NOMO-1 treated with DMSO at 0.1 percent for 48 hours (cell line): ENCODE measurements around the gene PTRH2.
A peak's percentile ranks its signal among the peaks of the same experiment; 100 is the strongest.

ENCODE experiments used
- DNase-seq: peaks from one replicate; lab custom pipeline; 2025; ENCODE audit not compliant: unreplicated experiment; lab: John Stamatoyannopoulos, UW

PTRH2 gene

DNA sequence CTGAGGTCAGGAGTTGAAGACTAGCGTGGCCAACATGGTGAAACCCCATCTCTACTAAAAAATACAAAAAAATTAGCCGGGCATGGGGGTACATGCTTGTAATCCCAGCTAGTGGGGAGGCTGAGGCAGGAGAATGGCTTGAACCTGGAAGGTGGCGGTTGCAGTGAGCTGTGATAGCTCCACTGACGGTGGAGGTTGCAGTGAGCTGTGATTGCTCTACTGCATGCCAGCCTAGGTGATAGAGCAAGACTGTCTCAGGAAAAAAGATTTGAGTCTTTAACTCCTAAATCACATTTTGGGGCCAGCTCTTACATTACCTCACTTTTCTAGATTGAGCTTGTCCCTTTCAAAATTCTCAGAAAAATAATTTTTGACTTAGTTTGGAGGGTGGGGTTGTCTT lies 15.4 kb upstream of the PTRH2 start:
- DNase-seq = no peak

DNA sequence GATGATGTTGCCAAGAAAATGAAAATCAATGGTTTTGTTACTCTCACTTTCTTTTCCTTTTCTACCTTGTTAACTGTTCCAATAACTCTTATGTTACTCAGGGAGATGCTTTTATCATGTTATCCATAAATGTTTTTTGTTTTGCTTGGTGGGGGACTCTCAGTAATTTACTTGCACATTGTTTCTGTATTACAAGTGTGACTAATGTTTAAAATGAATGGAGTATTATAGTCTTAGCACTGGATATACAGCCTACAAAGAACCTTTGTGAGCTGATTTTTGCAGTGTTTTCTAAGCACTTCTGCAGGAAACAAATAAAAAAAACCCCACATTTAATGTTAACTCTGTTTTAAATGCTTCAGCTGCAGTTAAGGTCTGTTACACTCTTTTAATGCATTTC lies 12.3 kb upstream of the PTRH2 start:
- no peak for DNase-seq

- DNase-seq = no peak
Observed at GRCh38 chr17:59716427-59716826, 9.2 kb upstream of the PTRH2 start.

DNA sequence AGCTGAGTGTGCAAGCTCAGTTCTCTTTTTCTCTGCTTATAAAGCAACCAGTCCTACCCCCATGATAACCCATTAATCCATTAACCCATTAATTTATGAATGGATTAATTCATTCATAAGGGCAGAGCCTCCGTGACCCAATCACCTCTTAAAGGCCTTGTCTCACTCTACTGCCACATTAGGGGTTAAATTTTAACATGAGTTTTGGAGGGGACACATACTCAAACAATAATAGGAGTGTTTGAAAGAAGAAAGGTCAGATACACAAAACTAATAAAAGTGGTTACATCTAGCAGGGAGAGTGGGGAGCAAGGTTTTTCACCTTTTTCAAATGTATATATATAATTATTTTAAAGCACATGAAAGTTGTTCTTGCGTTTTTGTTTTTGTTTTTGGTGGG lies 7.0 kb upstream of the PTRH2 start:
- DNase-seq = no peak

DNA sequence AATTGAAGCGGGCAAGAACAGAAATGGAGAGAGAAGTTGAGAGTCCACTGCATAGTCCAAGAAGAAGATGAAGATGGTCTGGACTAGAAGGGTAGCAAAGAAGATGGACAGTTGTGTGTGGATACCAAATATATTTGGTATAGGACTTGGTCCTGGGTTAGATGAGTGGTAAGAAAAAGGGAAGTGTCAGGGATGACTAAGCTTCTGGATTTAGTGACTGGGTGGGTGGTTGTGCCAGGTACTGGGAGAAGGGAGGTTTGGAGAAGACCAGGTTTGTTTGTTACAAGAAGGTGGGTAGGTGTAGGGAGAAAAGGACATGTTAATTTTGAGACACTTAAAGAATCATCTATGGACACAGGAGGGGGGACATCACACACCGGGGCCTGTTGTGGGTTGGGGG lies 5.6 kb upstream of the PTRH2 start:
- peak; percentile 40 for DNase-seq

GRCh38 chr17:59711936-59712335 lies 4.7 kb upstream of the PTRH2 start:
- DNase-seq = no peak

- no peak for DNase-seq
Observed at GRCh38 chr17:59707971-59708430, 771 bp upstream of the PTRH2 start.

DNA sequence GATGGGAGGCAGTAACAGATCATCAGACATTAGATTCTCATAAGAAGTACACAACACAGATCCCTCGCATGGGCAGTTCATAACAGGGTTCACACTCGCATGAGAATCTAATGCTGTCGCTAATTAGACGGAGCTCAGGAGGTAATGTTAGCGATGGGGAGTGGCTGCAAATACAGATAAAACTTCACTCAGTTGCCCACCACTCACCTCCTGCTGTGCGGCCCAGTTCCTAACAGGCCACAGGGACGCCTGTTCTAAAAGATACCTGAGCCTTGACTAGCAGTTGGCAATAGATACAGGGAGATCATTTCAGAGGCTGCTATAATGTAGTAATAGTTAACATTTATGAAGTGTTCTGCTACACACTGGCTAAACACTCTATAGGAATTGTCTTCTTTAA lies 4.9 kb downstream of the PTRH2 start:
- DNase-seq = no peak

- DNase-seq = no peak
Observed at GRCh38 chr17:59699786-59700185, 7.4 kb downstream of the PTRH2 start.

GRCh38 chr17:59699218-59699617 lies 8.0 kb downstream of the PTRH2 start:
- no peak for DNase-seq

GRCh38 chr17:59698143-59698542 lies 9.1 kb downstream of the PTRH2 start:
- no peak for DNase-seq

DNA sequence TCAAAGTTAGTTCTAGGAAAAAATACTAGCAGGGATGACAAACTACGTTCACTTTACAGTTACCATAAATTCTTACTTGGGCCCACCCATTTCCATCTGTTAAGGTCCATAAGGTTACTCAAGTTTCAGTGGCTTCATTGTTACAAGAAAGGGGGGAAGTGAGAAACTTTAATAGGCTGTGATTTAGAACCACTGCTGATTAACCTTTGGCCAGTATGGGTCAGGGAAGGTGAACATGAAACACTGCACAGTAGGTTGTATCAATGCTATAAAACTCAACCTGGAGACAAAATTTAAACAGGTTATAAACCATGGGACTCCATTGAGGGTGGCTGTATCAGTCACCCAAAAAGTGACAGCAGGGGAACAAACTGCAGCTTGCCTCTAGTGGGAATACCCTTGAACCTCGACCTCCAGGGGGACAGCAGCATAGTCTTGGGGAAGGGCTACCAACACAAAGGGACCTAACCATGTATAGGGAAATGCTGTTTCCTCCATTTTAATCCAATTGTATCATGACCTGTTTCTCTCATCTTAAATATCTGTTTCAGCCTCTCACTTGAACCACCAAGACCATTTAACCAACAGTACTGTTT lies 10.4 kb downstream of the PTRH2 start:
- DNase-seq = no peak

DNA sequence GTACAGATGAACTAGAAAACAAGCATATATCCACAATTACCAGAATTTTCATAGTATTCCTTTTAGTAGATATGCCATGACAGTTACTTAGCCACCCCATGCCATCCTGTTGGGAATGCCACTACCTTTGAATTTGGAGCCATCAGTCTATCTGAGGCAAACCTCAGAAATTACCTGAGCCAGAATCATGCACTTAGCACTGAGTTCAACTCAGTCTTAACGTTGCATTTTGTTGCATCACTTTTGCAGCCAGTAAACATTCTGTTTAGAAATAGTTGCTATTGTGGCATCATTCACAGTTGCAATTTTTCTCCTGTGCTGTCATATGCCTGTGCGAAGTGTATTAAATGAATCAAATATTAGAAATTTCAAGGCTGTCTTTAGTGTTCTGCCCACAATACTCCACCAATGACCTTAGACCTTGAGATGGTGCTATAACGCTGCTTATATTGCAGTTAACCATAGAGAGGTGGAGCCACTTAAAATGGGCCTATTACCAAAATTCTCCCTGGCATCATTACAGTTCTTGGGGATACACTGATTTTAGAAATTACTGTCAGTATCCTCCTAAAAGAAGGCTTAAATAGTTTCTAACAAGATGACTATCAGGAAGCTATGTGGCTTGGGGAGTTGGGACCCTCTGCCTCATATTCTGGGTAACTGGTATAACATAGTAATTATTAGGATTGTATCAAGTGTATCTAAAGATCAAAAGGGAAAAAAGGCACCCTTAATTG lies 11.1 kb downstream of the PTRH2 start:
- DNase-seq = no peak

DNA sequence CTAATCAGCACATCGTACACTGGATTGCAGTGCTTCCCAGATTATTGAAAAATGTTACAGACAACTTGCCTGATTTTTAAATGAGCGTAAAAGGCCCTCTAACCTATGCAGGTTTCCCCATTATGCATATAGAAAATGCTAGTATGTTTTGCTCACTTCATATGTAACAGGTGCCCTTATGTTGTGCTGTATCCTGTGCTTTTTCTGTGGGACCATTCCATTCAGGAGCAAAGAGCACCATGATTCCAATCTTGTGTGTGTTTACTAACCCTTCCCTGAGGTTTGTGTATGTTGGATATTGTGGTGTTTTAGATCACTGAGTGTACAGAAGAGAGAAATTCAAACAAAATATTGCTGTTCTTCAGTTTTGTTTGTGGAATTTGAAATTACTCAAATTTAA lies 12.9 kb downstream of the PTRH2 start:
- DNase-seq = no peak

GRCh38 chr17:59693582-59693981 lies 13.6 kb downstream of the PTRH2 start:
- DNase-seq = no peak

DNA sequence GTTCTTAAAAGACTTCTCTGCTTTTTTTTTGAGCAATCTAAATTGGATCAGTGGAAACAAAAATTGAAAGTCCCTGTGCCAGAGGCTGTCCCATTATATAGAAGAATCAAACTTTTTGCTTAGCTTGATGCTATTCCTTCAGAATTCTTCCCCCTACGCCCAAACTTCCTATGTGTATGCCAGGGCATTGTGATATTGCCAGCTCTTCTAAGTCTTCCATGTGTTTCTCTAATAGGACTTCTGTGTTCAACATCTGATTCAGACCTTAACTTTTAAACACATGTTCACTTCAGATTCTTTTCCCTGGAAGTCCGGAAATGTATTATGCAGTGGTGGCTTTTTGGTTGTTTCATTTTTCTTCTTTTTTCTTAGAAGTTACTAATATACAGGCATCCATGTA lies 18.7 kb downstream of the PTRH2 start:
- DNase-seq = no peak

- DNase-seq = no peak
Observed at GRCh38 chr17:59688008-59688407, 19.2 kb downstream of the PTRH2 start.

DNA sequence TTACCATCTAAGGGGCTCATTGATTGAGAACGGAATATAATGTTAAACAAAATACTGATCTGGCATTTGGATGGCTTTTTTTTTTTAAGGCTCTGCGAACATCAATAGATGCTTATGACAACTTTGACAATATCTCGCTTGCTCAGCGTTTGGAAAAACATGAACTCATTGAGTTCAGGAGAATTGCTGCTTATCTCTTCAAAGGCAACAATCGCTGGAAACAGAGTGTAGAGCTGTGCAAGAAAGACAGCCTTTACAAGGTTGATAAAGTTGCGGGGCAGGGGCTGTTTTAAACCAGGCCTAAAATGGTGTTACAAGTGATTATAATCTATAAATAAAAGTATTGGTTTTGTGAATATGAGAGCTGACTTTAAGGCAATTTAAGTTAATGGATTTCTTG lies 22.3 kb downstream of the PTRH2 start:
- DNase-seq = no peak

DNA sequence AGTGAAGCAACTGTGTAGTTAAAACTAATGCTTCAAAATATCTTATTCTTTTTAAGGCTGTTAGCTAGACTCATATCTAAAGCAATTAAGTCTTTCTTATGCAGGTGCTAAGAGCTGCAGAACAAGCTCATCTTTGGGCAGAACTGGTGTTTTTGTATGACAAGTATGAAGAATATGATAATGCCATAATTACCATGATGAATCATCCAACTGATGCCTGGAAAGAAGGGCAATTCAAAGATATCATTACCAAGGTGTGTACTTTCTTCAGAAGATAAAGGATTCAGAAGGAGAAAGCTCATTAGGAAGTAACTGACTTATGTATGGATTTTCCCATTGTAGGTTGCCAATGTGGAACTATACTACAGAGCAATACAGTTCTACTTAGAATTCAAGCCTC lies 23.9 kb downstream of the PTRH2 start:
- DNase-seq = no peak

GRCh38 chr17:59680314-59680713 lies 26.9 kb downstream of the PTRH2 start:
- no peak for DNase-seq

DNA sequence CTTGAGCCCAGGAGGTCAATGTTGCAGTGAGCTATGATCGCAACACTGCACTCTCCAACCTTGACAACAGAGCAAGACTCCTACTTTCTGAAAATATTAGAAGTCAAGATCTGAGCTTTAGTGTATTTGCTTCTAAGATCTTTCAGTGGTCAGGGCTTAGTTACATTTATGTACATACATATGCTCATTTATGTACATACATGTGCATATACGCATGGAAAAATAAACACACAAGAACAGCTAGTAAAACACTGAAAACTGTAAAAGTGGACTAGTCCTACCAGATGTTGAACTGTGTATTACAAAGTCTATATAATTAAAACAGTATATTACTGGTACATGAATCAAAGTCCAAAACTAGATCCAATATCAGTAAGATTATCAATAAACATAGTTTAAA lies 28.3 kb downstream of the PTRH2 start:
- DNase-seq = no peak

DNA sequence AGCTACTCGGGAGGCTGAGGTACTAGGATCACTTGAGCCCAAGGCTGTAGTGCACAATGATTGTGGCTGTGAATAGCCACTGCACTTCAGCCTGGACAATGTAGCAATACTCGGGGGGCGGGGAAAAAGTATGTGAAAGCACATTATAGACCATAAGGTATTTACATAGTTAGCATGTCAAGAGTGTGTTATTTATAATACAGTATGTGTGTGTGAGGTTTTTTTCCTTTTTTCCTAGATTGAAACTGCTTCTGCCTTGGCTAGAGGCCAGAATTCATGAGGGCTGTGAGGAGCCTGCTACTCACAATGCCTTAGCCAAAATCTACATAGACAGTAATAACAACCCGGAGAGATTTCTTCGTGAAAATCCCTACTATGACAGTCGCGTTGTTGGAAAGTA lies 30.5 kb downstream of the PTRH2 start:
- no peak for DNase-seq

DNA sequence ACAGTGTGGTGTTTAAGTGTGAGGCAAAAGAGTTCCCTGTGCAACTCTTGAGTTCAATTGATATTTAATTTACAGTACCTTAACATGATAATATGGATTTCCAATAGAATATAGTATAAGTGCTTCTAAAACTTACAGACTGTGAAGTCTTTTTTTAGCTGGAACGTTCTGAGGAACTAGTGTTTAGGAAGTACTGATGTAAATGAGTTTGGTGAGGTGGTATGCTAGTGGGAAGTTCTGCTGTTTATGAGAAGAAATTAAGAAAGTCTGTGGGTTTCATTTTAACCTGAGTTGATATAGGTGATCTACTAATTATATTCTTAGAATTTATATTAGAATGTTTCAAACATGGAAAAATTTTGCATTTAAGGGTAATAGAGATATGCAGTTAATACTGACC lies 32.0 kb downstream of the PTRH2 start:
- no peak for DNase-seq
